ENCODE measurements around the gene BTNL9.

Gene BTNL9

DNA sequence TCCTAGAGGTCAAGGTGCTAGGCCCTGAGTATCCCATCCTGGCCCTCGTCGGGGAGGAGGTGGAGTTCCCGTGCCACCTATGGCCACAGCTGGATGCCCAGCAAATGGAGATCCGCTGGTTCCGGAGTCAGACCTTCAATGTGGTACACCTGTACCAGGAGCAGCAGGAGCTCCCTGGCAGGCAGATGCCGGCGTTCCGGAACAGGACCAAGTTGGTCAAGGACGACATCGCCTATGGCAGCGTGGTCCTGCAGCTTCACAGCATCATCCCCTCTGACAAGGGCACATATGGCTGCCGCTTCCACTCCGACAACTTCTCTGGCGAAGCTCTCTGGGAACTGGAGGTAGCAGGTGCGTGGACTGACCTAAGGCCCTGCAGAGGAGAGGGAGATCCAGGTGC lies 7.9 kb downstream of the BTNL9 start:
- H3K27me3 ChIP-seq (ENCODE audit: insufficient read depth, poor library complexity, severe bottlenecking), result peaks cover 16% of the 10 kb centered on the region
- no peak overlapping the region for H3K4me3 ChIP-seq (replicated peaks; ENCODE audit: insufficient read depth, low read length)
- DNase-seq (ENCODE audit: low read depth in 1 of 2, low spot score in 1 of 2), result no peak
- H3K27ac ChIP-seq (replicated peaks), result no peak overlapping the region
- TF ChIP-seq GABPA (IDR thresholded peaks at IDR 0.05; ENCODE audit: low read depth) (no peak), POLR2AphosphoS5 (IDR thresholded peaks at IDR 0.05; ENCODE audit: low read depth) (no peak)

GRCh38 chr5:181050016-181050415 lies 9.9 kb downstream of the BTNL9 start:
- H3K27me3 ChIP-seq (ENCODE audit: insufficient read depth, poor library complexity, severe bottlenecking), result peaks cover 33% of the 10 kb centered on the region
- DNase-seq (ENCODE audit: low read depth in 1 of 2, low spot score in 1 of 2), result no peak
- TF ChIP-seq SPI1 (IDR thresholded peaks at IDR 0.05; ENCODE audit: borderline replicate concordance, low read depth) (no peak), POLR2AphosphoS5 (IDR thresholded peaks at IDR 0.05; ENCODE audit: low read depth) (no peak), CTCF (IDR thresholded peaks at IDR 0.05; ENCODE audit: insufficient read depth, low read length) (no peak), REST (IDR thresholded peaks at IDR 0.05; ENCODE audit: insufficient replicate concordance, low read depth) (no peak), GABPA (IDR thresholded peaks at IDR 0.05; ENCODE audit: low read depth) (no peak)
- no peak overlapping the region for H3K27ac ChIP-seq (replicated peaks)
- H3K4me3 ChIP-seq (replicated peaks; ENCODE audit: insufficient read depth, low read length), result no peak overlapping the region

DNA sequence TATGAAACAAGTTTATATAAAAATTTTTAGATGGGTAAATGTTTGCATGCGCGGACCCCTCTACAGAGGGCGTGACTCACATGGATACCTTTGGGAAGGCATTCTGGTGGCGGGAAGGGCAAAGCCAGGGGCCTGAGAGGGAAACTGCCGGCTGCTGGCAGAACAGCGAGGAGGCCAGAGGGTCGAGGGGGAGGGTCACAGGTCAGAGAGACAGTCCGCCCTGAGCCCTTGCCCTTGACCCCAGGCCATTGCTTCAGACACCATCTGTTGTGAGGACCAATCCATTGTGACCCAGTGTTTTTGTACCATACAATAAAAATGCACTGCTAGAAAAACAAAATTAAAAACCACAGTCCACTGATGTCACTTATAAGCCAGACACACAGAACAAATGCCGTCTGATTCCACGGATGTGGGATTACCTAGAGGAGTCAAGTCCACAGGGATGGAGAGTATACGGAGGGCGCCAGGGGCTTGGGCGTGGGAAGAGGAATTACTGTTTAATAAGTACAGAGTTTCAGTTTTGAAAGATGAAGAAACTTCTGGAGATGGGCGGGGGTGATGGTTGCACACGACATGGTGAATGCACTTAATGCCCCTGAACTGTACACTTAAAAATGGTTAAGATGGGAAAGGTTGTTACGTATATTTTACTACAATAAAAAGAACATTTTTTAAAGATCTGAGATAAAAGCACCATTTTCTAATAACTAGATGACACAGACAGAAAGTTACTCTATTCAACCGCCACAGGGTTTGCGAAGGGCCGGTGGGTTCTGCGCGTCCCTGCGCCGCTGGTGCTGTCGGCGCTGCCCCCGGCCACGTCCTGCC lies 12.0 kb downstream of the BTNL9 start:
- DNase-seq (ENCODE audit: low read depth in 1 of 2, low spot score in 1 of 2), result no peak
- TF ChIP-seq POLR2AphosphoS5 (IDR thresholded peaks at IDR 0.05; ENCODE audit: low read depth), result no peak
- no peak for TF ChIP-seq SPI1 (IDR thresholded peaks at IDR 0.05; ENCODE audit: borderline replicate concordance, low read depth)
- no peak for TF ChIP-seq REST (IDR thresholded peaks at IDR 0.05; ENCODE audit: insufficient replicate concordance, low read depth)
- no peak for TF ChIP-seq GABPA (IDR thresholded peaks at IDR 0.05; ENCODE audit: low read depth)
- TF ChIP-seq CTCF (IDR thresholded peaks at IDR 0.05; ENCODE audit: insufficient read depth, low read length), result no peak
- Histone ChIP-seq H3K4me3 (replicated peaks; ENCODE audit: insufficient read depth, low read length) (no peak overlapping the region), H3K27me3 (ENCODE audit: insufficient read depth, poor library complexity, severe bottlenecking) (peaks cover 41% of the 10 kb centered on the region), H3K27ac (replicated peaks) (no peak overlapping the region)

DNA sequence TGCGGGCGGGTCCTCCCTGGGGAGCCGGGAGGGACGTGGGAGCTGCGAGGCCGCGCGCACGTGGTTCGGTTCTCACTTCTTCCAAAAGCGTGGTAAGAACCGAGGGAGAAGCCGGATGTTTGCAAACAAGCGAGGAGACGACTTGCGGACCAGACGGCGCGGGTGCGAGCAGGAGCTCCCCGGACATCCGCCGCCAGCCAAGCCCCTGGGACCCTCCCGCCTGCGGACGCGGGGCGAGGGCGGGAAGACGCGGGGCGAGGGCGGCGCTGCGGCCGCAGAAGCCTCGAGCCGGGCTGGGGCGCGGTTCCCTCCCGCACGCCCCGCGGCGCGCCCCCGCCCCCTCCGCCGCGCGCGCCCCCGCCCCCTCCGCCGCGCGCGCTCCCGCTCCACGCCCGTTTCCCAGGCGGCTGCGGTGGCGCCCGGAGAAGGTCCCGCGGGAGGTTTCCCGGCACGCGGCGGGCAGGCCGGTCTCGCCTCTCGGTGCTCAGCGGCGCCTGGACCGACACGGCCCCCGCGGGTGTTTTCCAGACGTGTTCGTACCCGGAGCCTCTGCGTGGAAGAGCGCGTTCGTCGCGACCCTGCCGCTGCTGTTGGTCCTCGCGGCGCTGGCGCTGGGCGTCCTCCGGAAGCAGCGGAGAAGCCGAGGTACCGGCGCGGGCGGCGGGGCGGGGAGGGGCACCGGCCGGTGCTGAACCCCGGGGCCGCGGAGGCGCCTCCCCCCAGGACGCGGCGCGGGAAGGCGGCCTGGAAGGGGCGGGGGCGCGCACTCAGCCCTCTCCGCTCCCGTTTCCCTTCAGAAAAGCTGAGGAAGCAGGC lies 12.8 kb downstream of the BTNL9 start:
- TF ChIP-seq POLR2AphosphoS5 (IDR thresholded peaks at IDR 0.05; ENCODE audit: low read depth), result no peak
- no peak for TF ChIP-seq REST (IDR thresholded peaks at IDR 0.05; ENCODE audit: insufficient replicate concordance, low read depth)
- no peak for TF ChIP-seq CTCF (IDR thresholded peaks at IDR 0.05; ENCODE audit: insufficient read depth, low read length)
- no peak for TF ChIP-seq GABPA (IDR thresholded peaks at IDR 0.05; ENCODE audit: low read depth)
- TF ChIP-seq SPI1 (IDR thresholded peaks at IDR 0.05; ENCODE audit: borderline replicate concordance, low read depth), result no peak
- Histone ChIP-seq H3K27me3 (ENCODE audit: insufficient read depth, poor library complexity, severe bottlenecking) (peaks cover 42% of the 10 kb centered on the region), H3K4me3 (replicated peaks; ENCODE audit: insufficient read depth, low read length) (peak overlapping the region; percentile 28), H3K27ac (replicated peaks) (no peak overlapping the region)
- no peak for DNase-seq (ENCODE audit: low read depth in 1 of 2, low spot score in 1 of 2)

Measured in HL-60 (cell line).